Measurements from ENCODE around the gene PLCL1.

PLCL1 gene

GRCh38 chr2:197925204-197925603 is 120.8 kb downstream of the PLCL1 start:
- no peak for DNase-seq

- DNase-seq, result no peak
These were observed 121.6 kb downstream of the PLCL1 start for GRCh38 chr2:197925976-197926375.

- no peak for DNase-seq
These were observed 122.3 kb downstream of the PLCL1 start for GRCh38 chr2:197926673-197927072.

- no peak for DNase-seq
These were observed 123.6 kb downstream of the PLCL1 start for GRCh38 chr2:197927994-197928393.

- no peak for DNase-seq
These were observed 124.9 kb downstream of the PLCL1 start for GRCh38 chr2:197929008-197929885.

- no peak for DNase-seq
These were observed 125.5 kb downstream of the PLCL1 start for GRCh38 chr2:197929886-197930227.

GRCh38 chr2:197930570-197931278 is 126.3 kb downstream of the PLCL1 start:
- no peak for DNase-seq

GRCh38 chr2:197931661-197932312 is 127.4 kb downstream of the PLCL1 start:
- no peak for DNase-seq

GRCh38 chr2:197932374-197932773 is 128.0 kb downstream of the PLCL1 start:
- DNase-seq, result no peak

GRCh38 chr2:197934261-197934933 is 130.0 kb downstream of the PLCL1 start:
- no peak for DNase-seq

GRCh38 chr2:197934934-197935289 is 130.5 kb downstream of the PLCL1 start:
- no peak for DNase-seq

GRCh38 chr2:197937814-197938213 is 133.4 kb downstream of the PLCL1 start:
- DNase-seq, result no peak

- no peak for DNase-seq
These were observed 134.2 kb downstream of the PLCL1 start for GRCh38 chr2:197938555-197938954.

- no peak for DNase-seq
These were observed 135.4 kb downstream of the PLCL1 start for GRCh38 chr2:197939787-197940186.

GRCh38 chr2:197940382-197940781 is 136.0 kb downstream of the PLCL1 start:
- DNase-seq, result no peak

GRCh38 chr2:197941715-197942114 is 137.3 kb downstream of the PLCL1 start:
- DNase-seq, result no peak

- DNase-seq, result no peak
These were observed 139.3 kb downstream of the PLCL1 start for GRCh38 chr2:197943731-197944130.

- no peak for DNase-seq
These were observed 140.2 kb downstream of the PLCL1 start for GRCh38 chr2:197944416-197945096.

GRCh38 chr2:197946562-197946961 is 142.2 kb downstream of the PLCL1 start:
- DNase-seq, result peak in 1 of 51 donors; percentile 8

GRCh38 chr2:197947219-197947757 is 142.9 kb downstream of the PLCL1 start:
- DNase-seq, result no peak

- no peak for DNase-seq
These were observed 144.8 kb downstream of the PLCL1 start for GRCh38 chr2:197949224-197949623.
